ENCODE measurements around the gene CCDC57. TPM values are rescaled to one million over a fixed set of nuclear protein-coding genes. Genes with fewer than 3 reads are reported as not detected.

The CCDC57 gene
- total RNA-seq, 5 donors from 2014 or later (not counting 1 experiment from before 2014, with no cell fraction given), result 86.4 to 127 (median 103) TPM

DNA sequence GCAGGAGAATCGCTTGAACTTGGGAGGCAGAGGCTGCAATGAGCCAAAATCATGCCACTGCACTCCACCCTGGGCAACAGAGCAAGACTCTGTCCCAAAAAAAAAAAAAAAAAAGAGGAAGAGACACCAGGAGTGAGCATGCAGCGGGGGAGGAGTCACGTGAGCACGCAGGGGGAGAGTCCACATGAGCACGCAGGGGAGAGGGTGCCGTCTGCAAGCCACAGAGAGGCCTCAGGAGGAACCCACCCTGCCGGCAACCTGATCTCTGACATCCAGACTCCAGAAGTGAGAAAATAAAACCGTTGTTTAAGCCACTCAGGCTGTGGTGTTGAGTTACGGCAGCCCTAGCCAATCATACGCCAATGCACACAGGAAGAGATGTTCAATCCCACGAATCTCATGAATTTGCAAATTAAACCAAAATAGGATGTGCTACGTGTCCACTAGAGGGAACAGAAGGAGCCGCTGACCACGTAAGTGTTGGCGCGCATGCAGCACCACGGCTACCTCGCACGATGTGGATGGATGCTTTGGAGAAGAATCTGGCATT lies 42.2 kb downstream of the CCDC57 start:
- peaks cover 52% of the 10 kb centered on the region for H3K36me3 Mint-ChIP-seq
- no peaks in the 10 kb centered on the region for H3K27me3 Mint-ChIP-seq
- CTCF ChIA-PET, result no interaction called here
- 91% methylated on average over 19 of the region's 19 CpGs for WGBS (ENCODE audit: insufficient coverage)
- DNase-seq, result no peak
- H3K27ac ChIP-seq (ENCODE audit: low read length), result no peak overlapping the region
- no peaks in the 10 kb centered on the region for H3K9me3 Mint-ChIP-seq
- peaks cover 8 to 13% of the 10 kb centered on the region in 2 donors for H3K36me3 ChIP-seq (ENCODE audit: control insufficient read depth in 2 of 2, extremely low read depth in 1 of 2, insufficient read depth in 1 of 2, low read length in 1 of 2)
- no peak for ATAC-seq (replicated peaks in 1 of 4)
- no peak overlapping the region for H3K4me3 Mint-ChIP-seq
- H3K27me3 ChIP-seq (replicated peaks in 1 of 2; ENCODE audit: control insufficient read depth in 2 of 2, extremely low read depth in 1 of 2, insufficient read depth in 2 of 2, low read length in 1 of 2), result no peaks in the 10 kb centered on the region
- no peaks in the 10 kb centered on the region for H3K4me1 ChIP-seq (ENCODE audit: control insufficient read depth in 1 of 2, extremely low read depth in 1 of 2, insufficient read depth in 2 of 2, low read length in 2 of 2)
- peaks cover 0 to 7% (median 3%) of the 10 kb centered on the region in 3 donors for H3K4me1 Mint-ChIP-seq
- no peaks in the 10 kb centered on the region for H3K9me3 ChIP-seq
- H3K27ac Mint-ChIP-seq, result no peak overlapping the region
- H3K4me3 ChIP-seq (ENCODE audit: control insufficient read depth in 1 of 2, extremely low read depth in 1 of 2, low read length in 1 of 2), result no peak overlapping the region
- POLR2A ChIA-PET, result no interaction called here

DNA sequence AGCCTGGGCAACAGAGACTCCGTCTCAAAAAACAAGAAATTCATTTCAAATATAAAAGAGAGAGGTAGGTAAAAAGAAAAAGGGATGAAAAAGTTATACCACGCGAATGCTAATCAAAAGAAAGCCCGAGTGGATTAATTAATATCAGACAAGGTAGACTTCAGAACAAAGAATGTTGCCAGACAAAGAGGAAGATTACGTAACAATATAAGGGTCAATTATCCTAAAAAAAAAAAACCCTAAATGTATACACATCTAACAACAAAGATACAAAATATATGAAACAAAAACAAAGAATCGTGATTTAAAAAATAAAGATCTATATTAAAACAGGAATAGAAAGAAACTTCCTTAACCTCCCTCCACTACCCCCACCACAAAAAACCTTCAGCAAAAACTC lies 44.1 kb downstream of the CCDC57 start:
- Mint-ChIP-seq H3K27me3 (no peaks in the 10 kb centered on the region), H3K9me3 (no peaks in the 10 kb centered on the region), H3K27ac (no peak overlapping the region), H3K4me1 (peaks cover 0 to 7% (median 3%) of the 10 kb centered on the region in 3 donors), H3K4me3 (no peak overlapping the region), H3K36me3 (peaks cover 52% of the 10 kb centered on the region)
- peaks cover 8 to 10% of the 10 kb centered on the region in 2 donors for H3K36me3 ChIP-seq (ENCODE audit: control insufficient read depth in 2 of 2, extremely low read depth in 1 of 2, insufficient read depth in 1 of 2, low read length in 1 of 2)
- no peaks in the 10 kb centered on the region for H3K4me1 ChIP-seq (ENCODE audit: control insufficient read depth in 1 of 2, extremely low read depth in 1 of 2, insufficient read depth in 2 of 2, low read length in 2 of 2)
- WGBS (ENCODE audit: insufficient coverage), result no CpG with 5 or more reads among the region's 6 CpGs
- H3K9me3 ChIP-seq, result no peaks in the 10 kb centered on the region
- POLR2A ChIA-PET, result no interaction called here
- no peaks in the 10 kb centered on the region for H3K27me3 ChIP-seq (replicated peaks in 1 of 2; ENCODE audit: control insufficient read depth in 2 of 2, extremely low read depth in 1 of 2, insufficient read depth in 2 of 2, low read length in 1 of 2)
- H3K27ac ChIP-seq (ENCODE audit: low read length), result no peak overlapping the region
- CTCF ChIA-PET, result no interaction called here
- DNase-seq (no peak), ATAC-seq (replicated peaks in 1 of 4) (no peak)
- H3K4me3 ChIP-seq (ENCODE audit: control insufficient read depth in 1 of 2, extremely low read depth in 1 of 2, low read length in 1 of 2), result no peak overlapping the region

DNA sequence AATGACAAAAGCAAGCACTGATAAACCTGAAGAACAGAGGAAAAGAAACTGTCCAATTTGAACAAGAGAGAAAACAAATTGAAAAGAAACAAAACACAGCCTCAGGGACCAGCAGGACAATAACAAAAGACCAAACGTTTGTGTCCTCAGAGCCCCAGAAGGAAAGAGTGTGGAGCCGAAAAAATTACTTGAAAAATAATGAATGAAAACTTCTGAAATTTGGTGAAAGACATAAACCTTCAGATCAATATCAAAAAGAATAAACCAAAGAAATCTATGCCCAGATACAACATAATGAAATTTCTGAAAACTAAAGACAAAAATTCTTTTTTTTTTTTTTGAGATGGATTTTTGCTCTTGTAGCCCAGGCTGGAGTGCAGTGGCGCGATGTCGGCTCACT lies 45.6 kb downstream of the CCDC57 start:
- POLR2A ChIA-PET, result no interaction called here
- H3K9me3 ChIP-seq, result no peaks in the 10 kb centered on the region
- no peak for DNase-seq
- no peaks in the 10 kb centered on the region for H3K27me3 ChIP-seq (replicated peaks in 1 of 2; ENCODE audit: control insufficient read depth in 2 of 2, extremely low read depth in 1 of 2, insufficient read depth in 2 of 2, low read length in 1 of 2)
- H3K4me3 ChIP-seq (ENCODE audit: control insufficient read depth in 1 of 2, extremely low read depth in 1 of 2, low read length in 1 of 2), result no peak overlapping the region
- H3K4me1 ChIP-seq (ENCODE audit: control insufficient read depth in 1 of 2, extremely low read depth in 1 of 2, insufficient read depth in 2 of 2, low read length in 2 of 2), result no peaks in the 10 kb centered on the region
- peak overlapping the region in 1 of 2 donors; percentile 34 for H3K27ac Mint-ChIP-seq
- H3K4me3 Mint-ChIP-seq, result no peak overlapping the region
- no peak for ATAC-seq (replicated peaks in 1 of 4)
- no CpG with 5 or more reads among the region's 5 CpGs for WGBS (ENCODE audit: insufficient coverage)
- H3K36me3 ChIP-seq (ENCODE audit: control insufficient read depth in 2 of 2, extremely low read depth in 1 of 2, insufficient read depth in 1 of 2, low read length in 1 of 2), result peaks cover 11 to 14% of the 10 kb centered on the region in 2 donors
- no peak overlapping the region for H3K27ac ChIP-seq (ENCODE audit: low read length)
- H3K36me3 Mint-ChIP-seq, result peaks cover 49% of the 10 kb centered on the region
- H3K4me1 Mint-ChIP-seq, result peaks cover 0 to 7% (median 3%) of the 10 kb centered on the region in 3 donors
- CTCF ChIA-PET, result no interaction called here
- no peaks in the 10 kb centered on the region for H3K27me3 Mint-ChIP-seq
- no peaks in the 10 kb centered on the region for H3K9me3 Mint-ChIP-seq

DNA sequence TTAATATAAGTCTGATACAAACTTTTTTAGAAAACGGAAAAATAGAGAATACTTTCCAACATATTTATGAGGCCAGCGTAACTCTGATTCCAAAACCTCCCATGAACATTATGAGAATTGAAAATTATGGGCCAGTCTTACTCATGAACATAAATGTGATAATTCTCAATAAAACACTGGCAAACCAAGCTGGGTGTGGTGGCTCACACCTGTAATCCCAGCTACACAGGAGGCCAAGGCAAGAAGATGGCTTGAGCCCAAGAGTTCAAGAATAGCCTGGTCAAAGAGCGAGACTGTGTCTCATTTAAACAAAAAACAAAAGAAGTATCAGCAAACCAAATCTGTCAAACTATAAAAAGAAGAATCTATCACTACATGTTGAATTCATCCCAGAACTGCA lies 47.8 kb downstream of the CCDC57 start:
- Mint-ChIP-seq H3K36me3 (peaks cover 43% of the 10 kb centered on the region), H3K9me3 (no peaks in the 10 kb centered on the region), H3K4me1 (peaks cover 0 to 6% (median 3%) of the 10 kb centered on the region in 3 donors), H3K27ac (no peak overlapping the region), H3K4me3 (no peak overlapping the region), H3K27me3 (no peaks in the 10 kb centered on the region)
- no peaks in the 10 kb centered on the region for H3K4me1 ChIP-seq (ENCODE audit: control insufficient read depth in 1 of 2, extremely low read depth in 1 of 2, insufficient read depth in 2 of 2, low read length in 2 of 2)
- H3K36me3 ChIP-seq (ENCODE audit: control insufficient read depth in 2 of 2, extremely low read depth in 1 of 2, insufficient read depth in 1 of 2, low read length in 1 of 2), result peaks cover 7 to 13% of the 10 kb centered on the region in 2 donors
- no CpG with 5 or more reads among the region's 3 CpGs for WGBS (ENCODE audit: insufficient coverage)
- POLR2A ChIA-PET, result no interaction called here
- no peak overlapping the region for H3K4me3 ChIP-seq (ENCODE audit: control insufficient read depth in 1 of 2, extremely low read depth in 1 of 2, low read length in 1 of 2)
- ATAC-seq (replicated peaks in 1 of 4), result no peak
- H3K9me3 ChIP-seq, result no peaks in the 10 kb centered on the region
- no peak for DNase-seq
- H3K27ac ChIP-seq (ENCODE audit: low read length), result no peak overlapping the region
- H3K27me3 ChIP-seq (replicated peaks in 1 of 2; ENCODE audit: control insufficient read depth in 2 of 2, extremely low read depth in 1 of 2, insufficient read depth in 2 of 2, low read length in 1 of 2), result no peaks in the 10 kb centered on the region
- CTCF ChIA-PET, result interaction anchor here in 1 of 2 donors (0.5 kb wide), 1 partner anchor 372 kb away, joined by 3 read pairs; no protein-coding TSS in a partner anchor

DNA sequence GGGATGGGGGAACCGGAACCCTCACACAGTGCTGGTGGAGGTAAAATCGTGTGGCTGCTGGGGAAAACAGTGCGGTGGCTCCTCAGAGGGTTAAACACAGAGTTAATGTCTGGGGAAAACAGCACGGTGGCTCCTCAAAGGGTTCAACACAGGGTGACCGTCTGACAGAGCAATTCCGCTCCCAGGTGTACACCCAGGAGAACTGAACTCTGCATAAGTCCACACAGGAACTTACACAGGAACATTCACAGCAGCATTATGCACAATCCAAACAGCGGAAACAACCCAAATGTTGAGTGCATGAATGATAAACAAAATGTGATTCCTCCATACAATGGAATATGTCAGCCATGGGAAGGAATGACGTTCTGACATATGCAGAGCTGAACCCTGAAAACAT lies 51.4 kb downstream of the CCDC57 start:
- POLR2A ChIA-PET, result no interaction called here

DNA sequence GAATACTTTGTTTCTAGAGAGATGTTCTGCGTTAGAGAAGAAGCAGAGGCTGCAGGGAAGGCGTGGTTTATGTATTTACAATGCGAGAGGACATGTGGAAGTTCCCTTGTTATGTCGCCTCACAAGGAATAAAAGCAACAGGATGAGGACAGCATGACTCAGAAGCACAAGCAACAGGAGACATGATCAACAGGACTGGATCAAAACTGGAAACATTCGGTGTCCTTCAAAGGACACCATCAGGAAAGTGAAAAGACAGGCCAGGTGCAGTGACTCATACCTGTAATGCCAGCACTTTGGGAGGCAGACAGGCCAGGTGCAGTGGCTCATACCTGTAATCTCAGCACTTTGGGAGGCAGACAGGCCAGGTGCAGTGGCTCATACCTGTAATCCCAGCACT lies 52.6 kb downstream of the CCDC57 start:
- DNase-seq, result no peak
- 79% methylated on average over 5 of the region's 5 CpGs for WGBS (ENCODE audit: insufficient coverage)
- H3K9me3 Mint-ChIP-seq, result no peaks in the 10 kb centered on the region
- no peaks in the 10 kb centered on the region for H3K27me3 ChIP-seq (replicated peaks in 1 of 2; ENCODE audit: control insufficient read depth in 2 of 2, extremely low read depth in 1 of 2, insufficient read depth in 2 of 2, low read length in 1 of 2)
- H3K4me3 Mint-ChIP-seq, result no peak overlapping the region
- peaks cover 11 to 14% of the 10 kb centered on the region in 2 donors for H3K36me3 ChIP-seq (ENCODE audit: control insufficient read depth in 2 of 2, extremely low read depth in 1 of 2, insufficient read depth in 1 of 2, low read length in 1 of 2)
- no peak overlapping the region for H3K27ac Mint-ChIP-seq
- no peaks in the 10 kb centered on the region for H3K27me3 Mint-ChIP-seq
- peaks cover 24% of the 10 kb centered on the region for H3K36me3 Mint-ChIP-seq
- ChIA-PET CTCF (no interaction called here), POLR2A (no interaction called here)
- no peak for ATAC-seq (replicated peaks in 1 of 4)
- H3K4me3 ChIP-seq (ENCODE audit: control insufficient read depth in 1 of 2, extremely low read depth in 1 of 2, low read length in 1 of 2), result no peak overlapping the region
- H3K4me1 Mint-ChIP-seq, result no peaks in the 10 kb centered on the region
- H3K4me1 ChIP-seq (ENCODE audit: control insufficient read depth in 1 of 2, extremely low read depth in 1 of 2, insufficient read depth in 2 of 2, low read length in 2 of 2), result no peaks in the 10 kb centered on the region
- H3K27ac ChIP-seq (ENCODE audit: low read length), result no peak overlapping the region
- no peaks in the 10 kb centered on the region for H3K9me3 ChIP-seq

More for the DNA sequence above, 51.4 kb downstream of the CCDC57 start:
- Histone ChIP-seq H3K4me3 (ENCODE audit: control insufficient read depth in 1 of 2, extremely low read depth in 1 of 2, low read length in 1 of 2) (no peak overlapping the region), H3K9me3 (no peaks in the 10 kb centered on the region), H3K36me3 (ENCODE audit: control insufficient read depth in 2 of 2, extremely low read depth in 1 of 2, insufficient read depth in 1 of 2, low read length in 1 of 2) (peaks cover 11 to 14% of the 10 kb centered on the region in 2 donors), H3K27me3 (replicated peaks in 1 of 2; ENCODE audit: control insufficient read depth in 2 of 2, extremely low read depth in 1 of 2, insufficient read depth in 2 of 2, low read length in 1 of 2) (no peaks in the 10 kb centered on the region), H3K4me1 (ENCODE audit: control insufficient read depth in 1 of 2, extremely low read depth in 1 of 2, insufficient read depth in 2 of 2, low read length in 2 of 2) (no peaks in the 10 kb centered on the region), H3K27ac (ENCODE audit: low read length) (no peak overlapping the region)
- CTCF ChIA-PET, result no interaction called here
- no peaks in the 10 kb centered on the region for H3K27me3 Mint-ChIP-seq
- ATAC-seq (replicated peaks in 1 of 4) (no peak), DNase-seq (no peak)
- 90% methylated on average over 2 of the region's 8 CpGs for WGBS (ENCODE audit: insufficient coverage)
- H3K27ac Mint-ChIP-seq, result no peak overlapping the region
- no peaks in the 10 kb centered on the region for H3K4me1 Mint-ChIP-seq
- H3K4me3 Mint-ChIP-seq, result no peak overlapping the region
- peaks cover 31% of the 10 kb centered on the region for H3K36me3 Mint-ChIP-seq
- no peaks in the 10 kb centered on the region for H3K9me3 Mint-ChIP-seq
